ENCODE results near the gene PLPP4.
"Not testable (repeated sequence)": the region's sequence is repeated elsewhere in the genome, so short reads cannot be mapped to it uniquely, and the experiment has no call there.

The PLPP4 gene

GRCh38 chr10:120492346-120492745, 35.3 kb downstream of the PLPP4 start:
- DNase-seq, result no peak

- no peak for DNase-seq
Measured at GRCh38 chr10:120493411-120494312, 36.6 kb downstream of the PLPP4 start.

- DNase-seq, result no peak
Measured at GRCh38 chr10:120494313-120494710, 37.3 kb downstream of the PLPP4 start.

GRCh38 chr10:120495226-120496009, 38.4 kb downstream of the PLPP4 start:
- peak; percentile 29 for DNase-seq

- no peak for DNase-seq
Measured at GRCh38 chr10:120499883-120500282, 42.9 kb downstream of the PLPP4 start.

GRCh38 chr10:120503689-120504088, 46.7 kb downstream of the PLPP4 start:
- no peak for DNase-seq

GRCh38 chr10:120504227-120504626, 47.2 kb downstream of the PLPP4 start:
- DNase-seq, result not testable (repeated sequence)

- no peak for DNase-seq
Measured at GRCh38 chr10:120505056-120505455, 48.0 kb downstream of the PLPP4 start.

- DNase-seq, result no peak
Measured at GRCh38 chr10:120505866-120506265, 48.8 kb downstream of the PLPP4 start.

GRCh38 chr10:120506674-120507073, 49.6 kb downstream of the PLPP4 start:
- DNase-seq, result no peak

GRCh38 chr10:120507175-120507574, 50.1 kb downstream of the PLPP4 start:
- no peak for DNase-seq

- no peak for DNase-seq
Measured at GRCh38 chr10:120507651-120508050, 50.6 kb downstream of the PLPP4 start.

- no peak for DNase-seq
Measured at GRCh38 chr10:120508393-120508792, 51.4 kb downstream of the PLPP4 start.

- no peak for DNase-seq
Measured at GRCh38 chr10:120508966-120509365, 51.9 kb downstream of the PLPP4 start.

GRCh38 chr10:120511165-120511564, 54.1 kb downstream of the PLPP4 start:
- DNase-seq, result no peak

GRCh38 chr10:120513307-120513796, 56.3 kb downstream of the PLPP4 start:
- no peak for DNase-seq

GRCh38 chr10:120514035-120514620, 57.1 kb downstream of the PLPP4 start:
- no peak for DNase-seq

GRCh38 chr10:120514959-120515358, 57.9 kb downstream of the PLPP4 start:
- no peak for DNase-seq

GRCh38 chr10:120515741-120516140, 58.7 kb downstream of the PLPP4 start:
- no peak for DNase-seq

- DNase-seq, result no peak
Measured at GRCh38 chr10:120516426-120516825, 59.4 kb downstream of the PLPP4 start.

- no peak for DNase-seq
Measured at GRCh38 chr10:120517196-120517595, 60.2 kb downstream of the PLPP4 start.

- no peak for DNase-seq
Measured at GRCh38 chr10:120517881-120518484, 61.0 kb downstream of the PLPP4 start.

GRCh38 chr10:120521880-120522279, 64.9 kb downstream of the PLPP4 start:
- no peak for DNase-seq

Measured in NCI-H1105 treated with DMSO at 0.1 percent for 48 hours (cell line).